Vagina (tissue), 2 donors: ENCODE data around the gene GPER1.

Source experiments
- CTCF ChIP-seq, 3 experiments: fragments of 450-650 bp in 2 of 3; fragments of 200-600 bp in 1 of 3; sonication (generic) in 1 of 3; IDR thresholded peaks; one replicate each; pipeline ENCODE4 v1.5.1; 2017 to 2019; ENCODE audit warnings: antibody characterized with exemption in 3 of 3, mild to moderate bottlenecking in 2 of 3, moderate library complexity in 2 of 3
- POLR2A ChIP-seq, 2 donors: fragments of 450-650 bp; IDR thresholded peaks; one replicate each; pipeline ENCODE4 v1.6.1; 2017; ENCODE audit warnings: antibody characterized with exemption in 2 of 2, mild to moderate bottlenecking in 2 of 2, moderate library complexity in 2 of 2

DNA sequence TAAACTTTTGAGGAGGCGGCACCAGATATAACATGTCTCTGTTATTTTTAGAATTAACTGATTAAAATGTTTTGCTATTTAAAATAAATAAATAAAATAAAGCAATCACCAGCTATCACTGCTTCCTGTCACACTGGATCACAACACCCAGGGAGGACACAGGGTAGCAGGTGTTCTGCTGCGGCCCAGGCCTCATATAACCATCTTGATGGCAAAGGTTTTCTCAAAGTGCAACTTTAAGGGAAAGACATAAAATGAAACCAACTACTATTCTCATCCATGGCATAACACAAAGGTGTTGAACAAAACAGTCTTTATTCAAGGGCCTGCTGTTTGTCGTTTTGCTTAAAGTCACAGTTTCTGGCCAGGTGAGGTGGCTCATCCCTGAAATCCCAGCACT, 23.2 kb downstream of the GPER1 start:
- TF ChIP-seq CTCF (IDR thresholded peaks at IDR 0.05) = no peak
- no peak for TF ChIP-seq POLR2A (IDR thresholded peaks at IDR 0.05)
